IPS-18a (cell line): ENCODE measurements around the gene MRPS34.
A peak's percentile ranks its signal among the peaks of the same experiment; 100 is the strongest.

Experiments used
- H3K27ac ChIP-seq: one replicate; pipeline ENCODE4 v1.5.1; 2013; ENCODE audit warnings: low read length
- H3K27me3 ChIP-seq: one replicate; pipeline ENCODE4 v1.6.1; 2013; ENCODE audit warnings: mild to moderate bottlenecking, low read length; ENCODE audit not compliant: control insufficient read depth, insufficient read depth
- H3K36me3 ChIP-seq: one replicate; pipeline ENCODE4 v1.6.1; 2013; ENCODE audit warnings: low read depth, low read length; ENCODE audit not compliant: control insufficient read depth
- H3K4me1 ChIP-seq: one replicate; pipeline ENCODE4 v1.6.1; 2013; ENCODE audit warnings: low read depth, low read length; ENCODE audit not compliant: control insufficient read depth
- H3K4me3 ChIP-seq: one replicate; pipeline ENCODE4 v1.5.1; 2013; ENCODE audit warnings: low read length
- H3K9ac ChIP-seq: one replicate; pipeline ENCODE4 v1.6.1; 2013; ENCODE audit warnings: mild to moderate bottlenecking, low read length, moderate library complexity
- H3K9me3 ChIP-seq: one replicate; pipeline ENCODE4 v1.6.1; 2013; ENCODE audit warnings: low read depth, low read length; ENCODE audit not compliant: control insufficient read depth

Gene MRPS34

DNA sequence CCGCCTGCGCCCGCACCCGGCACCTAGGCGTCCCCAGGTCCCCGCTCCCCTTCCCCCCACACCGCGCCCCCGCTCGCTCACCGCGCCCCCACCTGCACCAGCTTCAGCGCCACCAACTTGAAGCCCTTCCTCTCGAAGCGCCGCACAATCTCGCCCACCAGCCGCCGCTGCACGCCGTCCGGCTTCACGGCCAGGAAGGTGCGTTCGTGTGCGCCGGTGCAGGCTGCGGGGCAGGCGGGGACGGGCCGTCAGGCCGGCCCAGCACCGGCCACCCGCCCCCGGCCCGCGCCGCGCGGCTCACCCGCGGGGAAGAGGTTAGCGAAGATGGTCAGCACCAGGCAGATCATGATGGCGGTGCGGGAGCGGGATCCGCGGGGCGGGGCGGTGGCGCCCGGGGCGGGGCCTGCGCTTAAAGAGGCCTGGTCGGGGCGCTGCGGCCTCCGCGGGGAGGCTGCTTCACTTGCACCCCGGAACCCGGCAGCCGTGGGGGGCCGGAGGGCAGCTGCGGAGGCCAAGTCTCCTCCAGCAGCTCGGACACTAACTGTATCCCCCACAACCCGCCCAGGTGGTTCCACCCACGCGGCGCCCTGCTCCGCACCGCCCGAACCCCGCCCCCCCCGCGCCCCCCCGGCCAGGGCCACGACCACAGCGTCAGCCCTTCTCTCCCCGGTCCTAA is 1.6 kb downstream of the MRPS34 start, which contains the start of gene NME3:
NME3 (minus strand) TSS at position 356 of the 676 bp plus-strand sequence; CDS start at position 347, 9 bp downstream.
- Histone ChIP-seq H3K4me1 (no peaks in the 10 kb centered on the region), H3K27ac (peak within 1 kb of the TSS; percentile 5), H3K36me3 (peaks cover 5% of the 10 kb centered on the region), H3K4me3 (peak within 1 kb of the TSS; percentile 81), H3K9me3 (no peaks in the 10 kb centered on the region), H3K9ac (peak within 1 kb of the TSS; percentile 86), H3K27me3 (no peaks in the 10 kb centered on the region)

DNA sequence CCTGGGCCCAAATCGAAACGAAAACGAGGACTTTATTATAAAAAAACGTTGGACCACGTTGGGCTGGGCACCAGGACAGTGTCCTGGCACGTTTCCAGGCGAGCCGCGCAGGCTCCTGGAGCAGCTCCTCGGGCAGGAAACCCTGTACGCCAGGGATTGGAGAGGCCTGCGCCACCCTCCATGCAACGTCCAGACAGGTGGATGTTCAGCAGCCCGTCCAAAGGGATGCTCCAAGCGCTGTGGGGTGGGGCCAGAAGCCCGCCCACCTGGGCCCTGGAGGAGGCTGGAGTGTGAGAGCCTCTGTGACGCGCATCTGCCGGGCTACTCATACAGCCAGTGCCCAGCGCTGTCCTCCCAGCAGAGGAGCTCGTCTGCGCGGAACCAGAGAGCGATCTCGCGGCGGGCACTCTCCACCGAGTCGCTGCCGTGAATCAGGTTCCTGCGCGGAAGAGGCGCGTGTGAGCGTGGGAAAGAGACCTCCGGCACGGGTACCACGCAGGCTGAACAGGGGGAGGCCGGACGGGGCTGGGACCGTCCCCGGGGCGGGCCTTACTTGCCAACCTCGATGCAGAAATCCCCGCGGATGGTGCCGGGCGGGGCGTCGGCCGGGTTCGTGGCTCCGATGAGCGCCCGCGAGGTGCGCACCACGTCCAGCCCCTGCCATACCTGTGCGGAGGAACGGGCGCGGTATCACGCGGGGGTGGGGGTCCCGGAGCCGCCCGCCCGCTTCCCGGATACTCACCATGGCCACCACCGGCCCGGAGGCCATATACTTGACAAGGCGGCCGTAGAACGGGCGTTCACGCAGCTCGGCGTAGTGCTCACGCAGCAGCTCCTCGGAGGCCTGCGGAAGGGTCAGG is 2.4 kb downstream of the MRPS34 start:
- Histone ChIP-seq H3K27ac (no peak overlapping the region), H3K9ac (peak overlapping the region; percentile 86), H3K4me3 (peak overlapping the region; percentile 81), H3K27me3 (no peaks in the 10 kb centered on the region), H3K36me3 (peaks cover 5% of the 10 kb centered on the region), H3K9me3 (no peaks in the 10 kb centered on the region), H3K4me1 (no peaks in the 10 kb centered on the region)

DNA sequence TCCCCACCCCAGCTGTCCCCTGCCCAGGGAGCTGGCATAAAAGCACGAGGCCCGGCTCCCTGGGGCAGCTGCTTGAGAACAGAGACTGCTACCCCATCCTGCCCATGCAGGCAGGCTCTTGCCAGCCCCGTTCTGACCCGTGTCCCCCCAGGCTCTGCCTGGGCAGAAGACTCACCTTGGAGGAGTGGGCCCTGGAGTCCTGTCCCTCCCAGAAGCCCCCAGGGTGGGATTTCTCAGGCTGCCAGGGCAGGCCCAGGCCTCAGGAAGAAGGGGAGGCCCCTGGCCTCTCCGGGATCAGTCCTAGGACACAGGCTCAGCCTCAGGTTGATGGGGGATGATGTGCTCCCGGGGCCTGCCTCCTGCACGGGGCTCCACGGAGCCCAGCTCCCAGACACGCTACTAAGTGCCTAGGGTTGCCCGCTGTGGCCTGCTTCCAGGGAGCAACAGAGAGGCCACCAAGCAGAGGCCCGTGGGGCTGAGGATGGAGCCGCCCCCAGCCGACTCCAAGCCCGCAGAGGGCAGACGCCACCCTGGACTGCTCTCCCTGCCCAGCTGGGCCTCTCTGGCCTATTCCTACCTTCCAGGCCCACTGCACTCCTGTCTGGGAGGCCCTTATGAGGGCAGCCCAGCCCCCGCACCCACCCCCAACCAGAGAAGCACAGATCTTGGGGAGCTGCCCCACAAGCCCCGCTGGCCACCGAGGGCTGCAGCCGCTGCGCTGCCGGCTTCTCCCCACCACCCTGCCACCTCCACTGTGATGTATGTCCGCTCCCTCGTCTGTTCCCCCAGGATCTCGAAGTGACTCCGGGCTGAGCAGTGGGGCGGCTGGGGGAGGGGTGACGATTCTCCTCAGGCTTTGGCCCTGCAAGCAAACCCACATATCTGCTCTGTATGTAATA is 3.3 kb downstream of the MRPS34 start:
- Histone ChIP-seq H3K4me1 (no peaks in the 10 kb centered on the region), H3K27ac (no peak overlapping the region), H3K9me3 (no peaks in the 10 kb centered on the region), H3K27me3 (no peaks in the 10 kb centered on the region), H3K4me3 (peak overlapping the region; percentile 81), H3K9ac (no peak overlapping the region), H3K36me3 (no peaks in the 10 kb centered on the region)

DNA sequence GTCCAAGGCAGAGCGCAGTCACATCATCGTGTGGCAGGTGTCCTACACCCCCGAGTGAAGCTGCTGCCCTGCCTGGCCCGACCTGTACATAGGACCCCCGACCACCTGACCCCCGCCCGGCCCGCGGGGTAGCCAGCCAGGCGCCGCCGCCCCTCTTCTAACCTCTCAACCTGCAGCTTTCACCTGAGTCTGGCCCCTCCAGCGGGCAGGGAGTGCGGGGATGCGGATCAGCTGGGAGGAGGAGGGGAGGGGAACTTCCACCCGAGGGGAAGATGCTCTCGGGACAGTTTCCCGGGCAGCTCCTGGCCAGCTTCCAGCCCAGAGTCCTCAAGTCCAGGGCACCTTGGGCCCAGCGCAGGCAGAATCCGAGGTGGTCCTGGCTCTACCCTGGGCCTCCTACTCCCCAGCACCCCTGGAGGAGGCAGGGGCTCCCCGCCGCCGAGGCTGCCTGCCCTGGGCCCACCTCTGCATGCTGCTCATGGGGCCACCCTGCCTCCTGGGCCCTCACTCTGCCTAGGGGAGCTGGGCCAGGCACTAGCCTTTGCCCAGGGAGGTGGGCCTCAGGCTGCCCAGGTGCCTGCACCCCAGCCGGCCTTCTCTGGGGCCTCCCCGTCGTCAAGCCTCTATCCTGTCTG is 4.0 kb downstream of the MRPS34 start:
- no peak overlapping the region for H3K9ac ChIP-seq
- no peaks in the 10 kb centered on the region for H3K27me3 ChIP-seq
- no peak overlapping the region for H3K4me3 ChIP-seq
- H3K9me3 ChIP-seq, result no peaks in the 10 kb centered on the region
- no peak overlapping the region for H3K27ac ChIP-seq
- no peaks in the 10 kb centered on the region for H3K4me1 ChIP-seq
- H3K36me3 ChIP-seq, result no peaks in the 10 kb centered on the region

DNA sequence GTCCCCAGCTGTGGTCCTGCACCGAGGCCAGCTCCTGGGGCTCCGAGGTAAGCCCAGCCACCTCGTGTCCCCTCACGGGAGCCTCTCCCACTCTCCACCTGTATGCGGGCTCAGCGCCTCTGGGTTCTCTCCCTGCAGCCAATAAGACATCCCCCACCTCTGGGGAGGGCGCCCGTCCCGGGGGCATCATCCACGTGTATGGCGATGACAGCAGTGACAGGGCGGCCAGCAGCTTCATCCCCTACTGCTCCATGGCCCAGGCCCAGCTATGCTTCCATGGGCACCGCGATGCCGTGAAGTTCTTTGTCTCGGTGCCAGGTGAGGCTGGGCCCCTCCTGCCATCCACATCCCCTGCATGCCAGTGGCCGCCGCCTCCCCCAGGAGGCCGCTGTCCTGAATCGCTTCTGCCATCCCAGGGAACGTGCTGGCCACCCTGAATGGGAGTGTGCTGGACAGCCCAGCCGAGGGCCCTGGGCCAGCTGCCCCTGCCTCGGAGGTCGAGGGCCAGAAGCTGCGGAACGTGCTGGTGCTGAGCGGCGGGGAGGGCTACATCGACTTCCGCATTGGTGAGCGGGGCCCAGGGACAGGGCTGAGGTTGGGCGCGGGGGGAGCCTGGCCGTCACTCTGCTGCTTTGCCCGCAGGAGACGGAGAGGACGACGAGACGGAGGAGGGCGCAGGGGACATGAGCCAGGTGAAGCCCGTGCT is 4.7 kb downstream of the MRPS34 start:
- no peak overlapping the region for H3K4me3 ChIP-seq
- H3K9me3 ChIP-seq, result no peaks in the 10 kb centered on the region
- no peaks in the 10 kb centered on the region for H3K4me1 ChIP-seq
- no peak overlapping the region for H3K9ac ChIP-seq
- H3K27ac ChIP-seq, result no peak overlapping the region
- no peaks in the 10 kb centered on the region for H3K27me3 ChIP-seq
- H3K36me3 ChIP-seq, result no peaks in the 10 kb centered on the region

DNA sequence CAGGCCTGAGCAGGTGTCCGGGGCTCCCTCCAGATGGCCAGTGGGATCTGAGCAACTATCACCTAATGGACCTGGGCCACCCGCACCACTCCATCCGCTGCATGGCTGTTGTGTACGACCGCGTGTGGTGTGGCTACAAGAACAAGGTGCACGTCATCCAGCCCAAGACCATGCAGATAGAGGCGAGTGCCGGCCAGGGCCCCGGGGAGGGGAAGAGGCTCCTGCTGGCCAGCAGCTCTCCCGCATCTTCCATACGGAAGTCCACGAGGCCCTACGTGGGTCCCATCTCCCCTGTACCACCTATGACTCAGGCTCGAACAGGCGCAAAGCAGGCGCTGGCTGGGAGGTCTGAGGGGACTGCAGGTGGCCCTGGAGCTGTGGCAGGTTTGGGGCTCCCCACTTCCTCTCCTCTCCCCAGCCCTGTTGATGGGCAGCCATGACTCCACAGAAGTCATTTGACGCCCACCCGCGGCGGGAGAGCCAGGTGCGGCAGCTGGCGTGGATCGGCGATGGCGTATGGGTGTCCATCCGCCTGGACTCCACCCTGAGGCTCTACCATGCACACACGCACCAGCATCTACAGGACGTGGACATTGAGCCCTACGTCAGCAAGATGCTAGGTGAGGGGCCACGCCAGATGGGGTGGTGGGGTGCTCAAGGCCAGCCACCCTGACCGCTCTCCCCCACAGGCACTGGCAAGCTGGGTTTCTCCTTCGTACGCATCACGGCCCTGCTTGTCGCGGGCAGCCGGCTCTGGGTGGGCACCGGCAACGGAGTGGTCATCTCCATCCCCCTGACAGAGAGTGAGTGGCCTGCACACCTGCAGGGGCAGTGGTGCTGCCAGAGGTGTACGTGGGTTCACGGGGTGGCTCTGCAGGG is 5.6 kb downstream of the MRPS34 start:
- Histone ChIP-seq H3K4me3 (no peak overlapping the region), H3K9ac (no peak overlapping the region), H3K36me3 (no peaks in the 10 kb centered on the region), H3K9me3 (no peaks in the 10 kb centered on the region), H3K27ac (no peak overlapping the region), H3K4me1 (no peaks in the 10 kb centered on the region), H3K27me3 (no peaks in the 10 kb centered on the region)

DNA sequence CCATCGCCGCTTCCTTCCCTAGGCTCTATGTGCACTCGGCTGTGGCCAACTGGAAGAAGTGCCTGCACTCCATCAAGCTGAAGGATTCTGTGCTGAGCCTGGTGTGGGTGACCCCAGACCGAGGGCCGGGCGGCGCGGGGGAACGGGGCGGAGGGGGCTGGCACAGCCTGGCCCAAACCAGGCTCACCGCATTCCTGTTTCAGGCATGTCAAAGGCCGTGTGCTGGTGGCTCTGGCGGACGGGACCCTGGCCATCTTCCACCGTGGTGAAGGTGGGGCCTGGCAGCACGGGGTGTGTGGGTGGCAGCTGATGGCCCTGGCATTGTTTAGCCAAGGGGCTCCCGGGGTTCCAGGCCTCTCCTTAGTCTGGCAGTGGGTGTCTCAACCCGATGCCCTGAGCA is 6.2 kb downstream of the MRPS34 start:
- Histone ChIP-seq H3K27me3 (no peaks in the 10 kb centered on the region), H3K36me3 (no peaks in the 10 kb centered on the region), H3K4me1 (no peaks in the 10 kb centered on the region), H3K27ac (no peak overlapping the region), H3K9me3 (no peaks in the 10 kb centered on the region), H3K9ac (no peak overlapping the region), H3K4me3 (no peak overlapping the region)

DNA sequence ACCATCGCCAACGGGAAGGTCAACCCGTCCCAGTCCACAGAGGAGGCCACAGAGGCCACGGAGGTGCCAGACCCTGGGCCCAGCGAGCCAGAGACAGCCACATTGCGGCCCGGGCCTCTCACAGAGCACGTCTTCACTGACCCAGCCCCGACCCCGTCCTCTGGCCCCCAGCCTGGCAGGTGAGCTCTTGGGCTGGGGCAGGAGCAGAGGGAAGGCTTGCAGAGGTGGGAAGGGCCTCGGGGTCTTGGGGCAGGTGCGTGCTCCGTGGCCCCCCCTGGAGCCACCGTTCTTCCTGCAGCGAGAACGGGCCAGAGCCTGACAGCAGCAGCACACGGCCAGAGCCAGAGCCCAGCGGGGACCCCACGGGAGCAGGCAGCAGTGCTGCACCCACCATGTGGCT is 6.7 kb downstream of the MRPS34 start:
- Histone ChIP-seq H3K27me3 (no peaks in the 10 kb centered on the region), H3K36me3 (no peaks in the 10 kb centered on the region), H3K4me3 (no peak overlapping the region), H3K9ac (no peak overlapping the region), H3K4me1 (no peaks in the 10 kb centered on the region), H3K9me3 (no peaks in the 10 kb centered on the region), H3K27ac (no peak overlapping the region)

DNA sequence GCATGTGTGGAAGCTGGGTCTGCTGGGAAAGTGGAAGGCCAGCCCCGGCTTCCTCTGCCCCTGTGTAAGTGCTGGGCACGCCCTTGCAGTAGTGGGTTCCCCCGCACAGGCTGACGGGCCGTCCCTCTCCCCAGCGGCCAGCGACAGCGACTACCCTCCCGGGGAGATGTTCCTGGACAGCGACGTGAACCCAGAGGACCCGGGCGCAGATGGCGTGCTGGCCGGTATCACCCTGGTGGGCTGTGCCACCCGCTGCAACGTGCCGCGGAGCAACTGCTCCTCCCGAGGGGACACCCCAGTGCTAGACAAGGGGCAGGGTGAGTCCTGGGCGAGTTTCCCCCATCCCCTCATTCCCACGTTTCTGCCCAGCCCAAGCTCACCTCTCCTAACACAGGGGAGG is 7.1 kb downstream of the MRPS34 start:
- Histone ChIP-seq H3K9me3 (no peaks in the 10 kb centered on the region), H3K4me1 (no peaks in the 10 kb centered on the region), H3K36me3 (no peaks in the 10 kb centered on the region), H3K27ac (no peak overlapping the region), H3K27me3 (no peaks in the 10 kb centered on the region), H3K9ac (no peak overlapping the region), H3K4me3 (no peak overlapping the region)

DNA sequence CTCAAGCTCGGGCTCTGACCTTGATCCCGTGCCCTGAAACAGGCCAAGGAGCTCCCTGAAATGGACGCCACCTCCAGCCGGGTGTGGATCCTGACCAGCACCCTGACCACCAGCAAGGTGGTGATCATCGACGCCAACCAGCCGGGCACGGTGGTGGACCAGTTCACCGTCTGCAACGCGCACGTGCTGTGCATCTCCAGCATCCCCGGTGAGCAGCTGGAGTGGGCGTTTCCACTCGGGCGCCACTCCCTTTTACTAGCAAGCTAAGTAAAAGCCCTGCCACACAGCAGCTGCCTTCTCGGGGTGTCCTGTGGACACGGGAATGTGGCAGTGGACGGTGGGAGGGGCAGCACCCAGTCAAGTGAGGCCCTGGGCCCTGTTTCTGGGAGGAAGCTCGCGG is 8.0 kb downstream of the MRPS34 start:
- Histone ChIP-seq H3K27me3 (no peaks in the 10 kb centered on the region), H3K9me3 (no peaks in the 10 kb centered on the region), H3K9ac (no peak overlapping the region), H3K4me3 (no peak overlapping the region), H3K27ac (no peak overlapping the region), H3K36me3 (no peaks in the 10 kb centered on the region), H3K4me1 (no peaks in the 10 kb centered on the region)
